ENCODE data around the gene PIANP.
"Not testable (repeated sequence)": the region's sequence is repeated elsewhere in the genome, so short reads cannot be mapped to it uniquely, and the experiment has no call there.

PIANP gene

DNA sequence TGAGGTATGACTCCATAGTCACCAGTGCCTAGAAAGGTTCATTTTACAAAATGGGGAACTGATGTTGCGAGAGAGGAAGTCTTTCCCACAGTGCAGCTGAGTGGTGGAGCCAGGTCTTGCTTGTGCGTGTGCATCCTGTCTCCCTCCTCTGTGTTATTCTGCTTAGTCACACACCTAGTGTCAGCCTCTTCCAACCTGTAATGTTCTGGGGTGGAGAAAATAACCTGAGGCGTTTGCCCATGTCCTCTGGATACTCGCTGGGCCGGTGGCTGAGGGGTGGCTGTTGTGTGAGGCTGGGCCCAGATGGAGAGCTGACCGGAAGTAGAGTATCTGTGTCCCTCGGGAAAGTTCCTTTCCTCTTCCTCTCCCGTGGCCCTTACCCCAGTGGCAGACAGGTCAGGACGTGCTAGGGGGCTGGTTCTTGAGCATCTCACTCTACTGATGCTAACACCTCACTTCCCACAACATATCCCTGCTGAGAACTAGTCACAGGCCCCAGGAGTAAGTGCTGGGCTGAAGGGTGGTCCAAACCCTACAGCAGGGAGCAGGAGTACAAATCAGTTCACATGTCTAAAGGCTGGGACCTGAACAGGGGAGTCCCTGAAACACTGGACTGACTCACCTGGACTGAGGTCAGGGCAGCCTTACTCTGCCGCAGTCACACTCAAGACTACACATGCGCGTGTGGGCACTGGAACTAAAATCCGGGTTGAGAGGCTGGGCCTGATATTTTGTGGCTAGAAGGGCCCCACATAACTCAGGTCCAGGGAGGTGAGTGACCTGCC lies 45.3 kb upstream of the PIANP start:
- H3K4me3 ChIP-seq (replicated peaks; ENCODE audit: insufficient read depth, low read length): no peak overlapping the region
- no peaks in the 10 kb centered on the region for H3K27me3 ChIP-seq (ENCODE audit: insufficient read depth, poor library complexity, severe bottlenecking)
- peak; percentile 73 for TF ChIP-seq GABPA (IDR thresholded peaks at IDR 0.05; ENCODE audit: low read depth)
- TF ChIP-seq, protein P1, sequence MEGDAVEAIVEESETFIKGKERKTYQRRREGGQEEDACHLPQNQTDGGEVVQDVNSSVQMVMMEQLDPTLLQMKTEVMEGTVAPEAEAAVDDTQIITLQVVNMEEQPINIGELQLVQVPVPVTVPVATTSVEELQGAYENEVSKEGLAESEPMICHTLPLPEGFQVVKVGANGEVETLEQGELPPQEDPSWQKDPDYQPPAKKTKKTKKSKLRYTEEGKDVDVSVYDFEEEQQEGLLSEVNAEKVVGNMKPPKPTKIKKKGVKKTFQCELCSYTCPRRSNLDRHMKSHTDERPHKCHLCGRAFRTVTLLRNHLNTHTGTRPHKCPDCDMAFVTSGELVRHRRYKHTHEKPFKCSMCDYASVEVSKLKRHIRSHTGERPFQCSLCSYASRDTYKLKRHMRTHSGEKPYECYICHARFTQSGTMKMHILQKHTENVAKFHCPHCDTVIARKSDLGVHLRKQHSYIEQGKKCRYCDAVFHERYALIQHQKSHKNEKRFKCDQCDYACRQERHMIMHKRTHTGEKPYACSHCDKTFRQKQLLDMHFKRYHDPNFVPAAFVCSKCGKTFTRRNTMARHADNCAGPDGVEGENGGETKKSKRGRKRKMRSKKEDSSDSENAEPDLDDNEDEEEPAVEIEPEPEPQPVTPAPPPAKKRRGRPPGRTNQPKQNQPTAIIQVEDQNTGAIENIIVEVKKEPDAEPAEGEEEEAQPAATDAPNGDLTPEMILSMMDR (IDR thresholded peaks at IDR 0.05; ENCODE audit: insufficient read depth, low read length): no peak
- TF ChIP-seq POLR2AphosphoS5 (IDR thresholded peaks at IDR 0.05; ENCODE audit: low read depth): peak; percentile 65
- TF ChIP-seq SPI1 (IDR thresholded peaks at IDR 0.05; ENCODE audit: borderline replicate concordance, low read depth): peak; percentile 100
- peak in 1 of 2 experiments; percentile 93 for DNase-seq (ENCODE audit: low read depth in 1 of 2, low spot score in 1 of 2)
- peak overlapping the region; percentile 75 for H3K27ac ChIP-seq (replicated peaks)

GRCh38 chr12:6743300-6743699 lies 42.7 kb upstream of the PIANP start:
- not testable (repeated sequence) for H3K27ac ChIP-seq (replicated peaks); H3K4me3 ChIP-seq (replicated peaks; ENCODE audit: insufficient read depth, low read length); H3K27me3 ChIP-seq (ENCODE audit: insufficient read depth, poor library complexity, severe bottlenecking); DNase-seq (ENCODE audit: low read depth in 1 of 2, low spot score in 1 of 2)

DNA sequence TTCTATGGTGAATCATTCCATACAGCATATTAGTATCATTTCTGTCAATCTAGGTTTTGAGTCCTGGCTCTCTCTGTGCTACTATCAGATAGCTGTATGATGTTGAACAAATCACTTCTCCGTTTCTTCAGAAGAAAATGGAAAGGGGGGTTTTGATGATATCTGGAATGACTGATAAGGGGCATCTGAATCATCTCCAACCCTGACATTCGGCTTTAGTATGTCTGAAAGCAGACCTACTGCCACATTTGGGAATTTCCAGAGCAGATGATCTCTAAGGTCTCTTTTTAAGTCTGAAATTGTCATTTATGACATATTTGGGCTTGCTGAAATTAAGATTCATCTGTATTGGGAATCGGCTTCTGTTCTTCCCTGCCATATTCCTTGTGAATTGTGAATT lies 42.2 kb upstream of the PIANP start:
- no peak for DNase-seq (ENCODE audit: low read depth in 1 of 2, low spot score in 1 of 2)
- no peak overlapping the region for H3K27ac ChIP-seq (replicated peaks)
- no peak overlapping the region for H3K4me3 ChIP-seq (replicated peaks; ENCODE audit: insufficient read depth, low read length)
- no peaks in the 10 kb centered on the region for H3K27me3 ChIP-seq (ENCODE audit: insufficient read depth, poor library complexity, severe bottlenecking)
- TF ChIP-seq, protein P1 (IDR thresholded peaks at IDR 0.05; ENCODE audit: insufficient read depth, low read length): no peak
- TF ChIP-seq GABPA (IDR thresholded peaks at IDR 0.05; ENCODE audit: low read depth) (no peak), SPI1 (IDR thresholded peaks at IDR 0.05; ENCODE audit: borderline replicate concordance, low read depth) (no peak), POLR2AphosphoS5 (IDR thresholded peaks at IDR 0.05; ENCODE audit: low read depth) (no peak), REST (IDR thresholded peaks at IDR 0.05; ENCODE audit: insufficient replicate concordance, low read depth) (no peak)

DNA sequence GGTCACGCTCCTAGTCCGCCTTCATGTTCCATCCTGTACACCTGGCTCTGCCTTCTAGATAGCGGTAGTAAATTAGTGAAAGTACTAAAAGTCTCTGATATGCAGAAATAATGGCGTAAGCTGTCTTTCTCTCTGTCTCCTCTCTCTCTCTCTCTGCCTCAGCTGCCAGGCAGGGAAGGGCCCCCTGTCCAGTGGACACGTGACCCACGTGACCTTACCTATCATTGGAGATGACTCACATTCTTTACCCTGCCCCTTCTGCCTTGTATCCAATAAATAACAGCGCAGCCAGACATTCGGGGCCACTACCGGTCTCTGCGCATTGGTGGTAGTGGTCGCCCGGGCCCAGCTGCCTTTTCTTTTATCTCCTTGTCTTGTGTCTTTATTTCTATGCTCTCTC lies 41.5 kb upstream of the PIANP start:
- DNase-seq (ENCODE audit: low read depth in 1 of 2, low spot score in 1 of 2); H3K4me3 ChIP-seq (replicated peaks; ENCODE audit: insufficient read depth, low read length); H3K27me3 ChIP-seq (ENCODE audit: insufficient read depth, poor library complexity, severe bottlenecking); H3K27ac ChIP-seq (replicated peaks): not testable (repeated sequence)

- no peaks in the 10 kb centered on the region for H3K27me3 ChIP-seq (ENCODE audit: insufficient read depth, poor library complexity, severe bottlenecking)
- no peak overlapping the region for H3K4me3 ChIP-seq (replicated peaks; ENCODE audit: insufficient read depth, low read length)
- DNase-seq (ENCODE audit: low read depth in 1 of 2, low spot score in 1 of 2): no peak
- TF ChIP-seq REST (IDR thresholded peaks at IDR 0.05; ENCODE audit: insufficient replicate concordance, low read depth) (no peak), SPI1 (IDR thresholded peaks at IDR 0.05; ENCODE audit: borderline replicate concordance, low read depth) (no peak), GABPA (IDR thresholded peaks at IDR 0.05; ENCODE audit: low read depth) (no peak), POLR2AphosphoS5 (IDR thresholded peaks at IDR 0.05; ENCODE audit: low read depth) (no peak)
- TF ChIP-seq, protein P1 (IDR thresholded peaks at IDR 0.05; ENCODE audit: insufficient read depth, low read length): no peak
- H3K27ac ChIP-seq (replicated peaks): no peak overlapping the region
Measured at GRCh38 chr12:6736754-6737153, 36.1 kb upstream of the PIANP start.
